Heart left ventricle (tissue), 13 donors: ENCODE data around the gene CDK5RAP2.

Source experiments
- CTCF ChIP-seq, 12 donors: fragments of 200-600 bp; sonication (generic) in 4 of 12; IDR thresholded peaks; one replicate each; pipeline versions ENCODE4 v1.5.0 to v1.8.0; 2018 to 2022; ENCODE audit warnings: antibody characterized with exemption in 12 of 12, mild to moderate bottlenecking in 5 of 12
- POLR2A ChIP-seq, 2 donors: fragments of 450-650 bp; IDR thresholded peaks; one replicate each; pipeline ENCODE4 v1.6.1; 2017; ENCODE audit warnings: antibody characterized with exemption in 2 of 2, mild to moderate bottlenecking in 2 of 2, moderate library complexity in 2 of 2
- donor health status: ischemic (EF 13 %, LVEDD 7.1; RV severe dilation, severe dysfunction).
- donor health status: DM: no; HTN: yes; CAD: no.
- donor health status: DM: no; HTN: no; CAD: no.
- donor health status: ischemic (EF 25% LVEDD 6.9; RV normal size, moderate dysfunction).
- donor health status: ischemic (EF 25% LVEDD 5.7; RV mildly dilated, moderate dysfunction).
- donor health status: ischemic (EF 35%, LVEDD 5.7; RV mildly dilated, moderate dysfunction).
- donor health status: nonischemic (EF 11% LVEDD 7.7; RV severe dilation, severe dysfunction).
- donor health status: DM: yes; HTN: yes; CAD: no.
- donor health status: PGD.
- donor health status: ischemic (EF 29% LVEDD 5.4; RV normal size, mild dysfunction).
- donor health status: nonischemic (EF 23%, LVEDD 6.1; RV moderate dilation, normal function).

DNA sequence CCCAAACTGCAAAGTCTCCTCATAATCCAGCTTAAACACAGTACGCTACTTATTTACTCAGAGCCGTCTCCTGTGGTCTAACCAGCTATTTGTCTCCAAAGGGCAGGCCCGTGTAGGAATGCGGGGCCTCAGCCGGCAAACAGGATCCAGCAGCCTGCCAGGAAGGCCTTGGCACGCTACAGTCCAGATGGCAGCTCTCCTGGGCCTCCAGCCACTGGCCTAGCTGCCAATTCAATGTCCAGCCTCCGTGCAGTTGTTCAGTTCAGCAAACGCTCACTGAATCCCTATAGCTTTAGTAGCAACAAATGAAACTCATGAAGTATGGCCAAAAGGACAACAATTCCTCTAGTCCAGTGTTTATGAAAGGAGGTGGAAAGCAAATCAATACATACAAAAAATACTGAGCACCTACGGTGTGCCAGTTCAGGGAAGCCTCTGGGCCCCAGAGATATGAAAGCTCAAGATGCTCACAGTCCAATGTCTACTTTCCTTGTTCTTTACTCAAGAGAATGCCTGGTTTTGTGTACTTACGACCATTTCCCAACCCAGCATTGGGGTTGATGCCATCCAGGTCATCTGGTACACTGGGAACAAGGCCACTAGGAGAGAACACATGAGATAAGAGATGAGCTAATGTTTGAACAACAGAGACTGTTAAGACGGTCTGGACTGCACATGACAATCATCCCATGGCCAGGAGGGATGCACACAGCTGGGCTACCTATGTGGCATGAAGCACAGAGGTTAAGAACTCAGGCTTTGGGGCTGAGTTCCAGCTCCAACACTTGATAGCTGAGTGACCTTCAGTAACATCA, 8.3 kb downstream of the CDK5RAP2 start:
- no peak for TF ChIP-seq CTCF (IDR thresholded peaks at IDR 0.05)
- TF ChIP-seq POLR2A (IDR thresholded peaks at IDR 0.05): no peak
